GM12878 (cell line): Measurements from ENCODE around the gene SETBP1. TPM values are rescaled to one million over a fixed set of nuclear protein-coding genes. Genes with fewer than 3 reads are reported as not detected.

ENCODE experiments used
- ATAC-seq: fragments of 200-7000 bp; cut with Tn5 transposase; 3 replicates; pipeline ENCODE4 v1.9.1; 2020; ENCODE audit warnings: mild to moderate bottlenecking, moderate library complexity
- BruUV-seq: library from RNA; stranded (reverse); fragments of 400-500 nt; replicated peaks from 2 replicates; lab custom pipeline; 2021; lab: Mats Ljungman, UMichigan
- CTCF ChIA-PET: fragments of 300-600 bp; sonication (Branson Sonifier 250); formaldehyde crosslinking; extraction: SDS; loops from one replicate; lab custom pipeline; 2021; ENCODE audit warnings: inconsistent platforms; lab: Yijun Ruan, JAX
- POLR2A ChIA-PET: fragments of 350-600 bp; formaldehyde crosslinking; extraction: SDS; loops from one replicate; lab custom pipeline; 2021; ENCODE audit warnings: inconsistent platforms; lab: Charles Lee
- RAD21 ChIA-PET: fragments of 300-600 bp; sonication (Branson Sonifier 250); formaldehyde crosslinking; loops from one replicate; lab custom pipeline; 2023; ENCODE audit warnings: antibody characterized with exemption; ENCODE audit not compliant: unreplicated experiment; lab: Charles Lee
- SMC1A ChIA-PET: fragments of 300-600 bp; sonication (Branson Sonifier 250); formaldehyde crosslinking; loops from one replicate; lab custom pipeline; 2023; ENCODE audit not compliant: unreplicated experiment, uncharacterized antibody; lab: Charles Lee
- DNase-seq: peaks from one replicate; pipeline ENCODE4 v3.0.0-alpha.2; 2011; ENCODE audit warnings: low read depth, low spot score
- FAIRE-seq: peaks from 3 replicates; lab custom pipeline; 2011; peaks lifted over from hg19 to GRCh38; lab: Jason Lieb, UNC
- H2AFZ ChIP-seq: 2 replicates; pipeline ENCODE4 v1.6.0; 2011; ENCODE audit warnings: low read depth, low read length, control low read depth; ENCODE audit not compliant: control insufficient read depth
- H3K27ac ChIP-seq: 2 replicates; pipeline ENCODE4 v1.5.1; 2011; ENCODE audit warnings: control low read depth; ENCODE audit not compliant: control insufficient read depth, insufficient read depth
- H3K27me3 ChIP-seq, 2 experiments: replicated peaks in 1 of 2; 2 replicates each; pipeline versions ENCODE4 v1.6.0 to v1.6.1; 2011; ENCODE audit warnings: low read length in 1 of 2; ENCODE audit not compliant: control insufficient read depth in 2 of 2, insufficient read depth in 2 of 2
- H3K36me3 ChIP-seq, 2 experiments: 2 replicates each; pipeline ENCODE4 v1.5.1; 2011; ENCODE audit warnings: low read length in 1 of 2; ENCODE audit not compliant: control insufficient read depth in 2 of 2, insufficient read depth in 2 of 2
- H3K4me1 ChIP-seq: 2 replicates; pipeline ENCODE4 v1.6.1; 2011; ENCODE audit warnings: mild to moderate bottlenecking, low read length, moderate library complexity, mixed read lengths; ENCODE audit not compliant: control insufficient read depth, insufficient read depth
- H3K4me2 ChIP-seq: 2 replicates; pipeline ENCODE4 v1.6.0; 2011; ENCODE audit warnings: control low read depth; ENCODE audit not compliant: control insufficient read depth, insufficient read depth
- H3K4me3 ChIP-seq: fragments of 200-600 bp; sonication (generic); 2 replicates; pipeline ENCODE4 v1.5.1; 2016
- H3K79me2 ChIP-seq: 2 replicates; pipeline ENCODE4 v1.6.0; 2011; ENCODE audit warnings: low read length; ENCODE audit not compliant: control insufficient read depth, insufficient read depth
- H3K9ac ChIP-seq: 2 replicates; pipeline ENCODE4 v1.8.0; 2011; ENCODE audit warnings: low read length, control low read depth, mixed read lengths; ENCODE audit not compliant: control insufficient read depth, insufficient read depth
- H3K9me3 ChIP-seq: replicated peaks from 3 replicates; pipeline ENCODE4 v1.5.1; 2011; ENCODE audit warnings: mild to moderate bottlenecking, low read length; ENCODE audit not compliant: control insufficient read depth, insufficient read depth
- H4K20me1 ChIP-seq: 2 replicates; pipeline ENCODE4 v1.6.0; 2011; ENCODE audit not compliant: control insufficient read depth, insufficient read depth
- BRCA1 ChIP-seq: IDR thresholded peaks from 2 replicates; pipeline ENCODE4 v1.6.1; 2011; ENCODE audit warnings: low read depth, low read length, improper control_type of control experiment
- CHD1 ChIP-seq: IDR thresholded peaks from 2 replicates; pipeline ENCODE4 v1.6.1; 2012; ENCODE audit warnings: low read depth, low read length, improper control_type of control experiment
- DPF2 ChIP-seq: fragments of 450-650 bp; IDR thresholded peaks from 2 replicates; pipeline ENCODE4 v1.6.1; 2017; ENCODE audit warnings: mild to moderate bottlenecking
- HDAC2 ChIP-seq: fragments of 200-600 bp; sonication (generic); IDR thresholded peaks from 2 replicates; pipeline ENCODE4 v1.6.1; 2017
- IRF4 ChIP-seq: IDR thresholded peaks from 2 replicates; pipeline ENCODE4 v1.6.1; 2011; ENCODE audit warnings: low read depth, low read length
- KLF5 ChIP-seq: fragments of 450-650 bp; IDR thresholded peaks from 2 replicates; pipeline ENCODE4 v1.6.1; 2014; ENCODE audit warnings: mild to moderate bottlenecking; ENCODE audit not compliant: partially characterized antibody
- MXI1 ChIP-seq: fragments of 150-350 bp; IDR thresholded peaks from 2 replicates; pipeline ENCODE4 v1.6.1; 2011; ENCODE audit warnings: low read depth, mild to moderate bottlenecking, inconsistent platforms, low read length, improper control_type of control experiment
- PML ChIP-seq: IDR thresholded peaks from 2 replicates; pipeline ENCODE4 v1.6.1; 2012; ENCODE audit warnings: low read length, inconsistent platforms
- POLR2AphosphoS5 ChIP-seq: IDR thresholded peaks from 2 replicates; pipeline ENCODE4 v1.6.1; 2011; ENCODE audit warnings: mild to moderate bottlenecking, low read length, inconsistent platforms
- SIX5 ChIP-seq: IDR thresholded peaks from 2 replicates; pipeline ENCODE4 v1.6.1; 2011; ENCODE audit warnings: mild to moderate bottlenecking, low read depth, low read length, moderate library complexity; ENCODE audit not compliant: severe bottlenecking
- SMARCA5 ChIP-seq: fragments of 450-650 bp; IDR thresholded peaks from 2 replicates; pipeline ENCODE4 v1.6.1; 2017; ENCODE audit warnings: mild to moderate bottlenecking
- SREBF2 ChIP-seq: IDR thresholded peaks from 2 replicates; pipeline ENCODE4 v1.6.1; 2012; ENCODE audit warnings: mild to moderate bottlenecking, low read length
- ZBED1 ChIP-seq: IDR thresholded peaks from 2 replicates; pipeline ENCODE4 v1.6.1; 2016; ENCODE audit warnings: borderline replicate concordance
- WGBS: methylation state at CpG from one replicate; pipeline ENCODE4 v1.1.6; 2016; ENCODE audit warnings: low lambda C conversion rate; ENCODE audit not compliant: insufficient replicate concordance, insufficient coverage; ENCODE audit errors: missing lambda C conversion rate; 5-methylcytosine and 5-hydroxymethylcytosine counted together
- in situ Hi-C: fragments of 300-500 bp; cut with MboI; formaldehyde crosslinking; loops from 9 replicates; pipeline ENCODE4 v1.14.3; 2018; ENCODE audit warnings: mixed read lengths
- intact Hi-C: fragments of 100-400 bp; cut with micrococcal nuclease; formaldehyde crosslinking; loops from one replicate; pipeline ENCODE4 v1.14.2; 2022; ENCODE audit not compliant: unreplicated experiment
- polyA plus RNA-seq, 11 experiments: library from polyadenylated mRNA; depleted of rRNA in 4 of 11; unstranded in 6 of 11; stranded (reverse) in 5 of 11; fragments of >200 nt; fragmentation: Nextera tagmentation in 4 of 11; fragmentation: Illumina TruSeq in 1 of 11; extraction: Ambion mirVana in 4 of 11; extraction: Trizol in 1 of 11; gene quantifications; 1 replicate in 1 of 11; 2 replicates in 10 of 11; pipeline versions ENCODE4 v1.2.1 to v1.2.3, GENCODE V29; 2011 to 2016; ENCODE audit warnings: inconsistent platforms in 2 of 11, missing spikeins in 2 of 11, low read depth in 1 of 11
- total RNA-seq, 4 experiments: library from RNA; depleted of rRNA in 3 of 4; stranded (reverse); fragments of >200 nt in 3 of 4; fragmentation: Illumina TruSeq in 1 of 4; extraction: Trizol in 1 of 4; gene quantifications; 2 replicates each; pipeline versions ENCODE4 v1.2.1 to v1.2.3, GENCODE V29; 2013 to 2021
- TF ChIP-seq, protein P1 (sequence below): fragments of 450-650 bp; IDR thresholded peaks from 2 replicates; pipeline ENCODE4 v1.6.1; 2016; ENCODE audit warnings: mild to moderate bottlenecking, moderate library complexity, borderline replicate concordance
- TF ChIP-seq, protein P2 (sequence below): fragments of 450-650 bp; IDR thresholded peaks from 2 replicates; pipeline ENCODE4 v1.6.1; 2016; ENCODE audit warnings: mild to moderate bottlenecking
- TF ChIP-seq, protein P3 (sequence below): fragments of 450-650 bp; IDR thresholded peaks from 2 replicates; pipeline ENCODE4 v1.6.1; 2017; ENCODE audit warnings: mild to moderate bottlenecking, low read depth, inconsistent platforms; ENCODE audit not compliant: poor library complexity, severe bottlenecking

Gene SETBP1
- total and polyA plus RNA-seq, 10 of the 15 experiments (the other 5 are each of a cell fraction or from before 2014, with no cell fraction given), result 0.99 to 29.7 (median 8.3) TPM

GRCh38 chr18:44741511-44741910, 60.8 kb downstream of the SETBP1 start:
- SMC1A ChIA-PET, result interaction anchor here (1.2 to 1.9 kb wide), 4 partner anchors 9 to 59 kb away, joined by 4 to 7 read pairs (median 5); no protein-coding TSS in a partner anchor
- POLR2A ChIA-PET, result interaction anchor here (0.7 to 1.3 kb wide), 4 partner anchors 9 to 246 kb away, joined by 3 to 4 read pairs (median 3); no protein-coding TSS in a partner anchor
- RAD21 ChIA-PET, result interaction anchor here (1.5 kb wide), 1 partner anchor 18 kb away, joined by 4 read pairs; no protein-coding TSS in a partner anchor
- no peaks in the 10 kb centered on the region for H4K20me1 ChIP-seq
- 76% methylated on average over 5 of the region's 5 CpGs for WGBS
- no peaks in the 10 kb centered on the region for H3K9me3 ChIP-seq
- H3K36me3 ChIP-seq, result peaks cover 0 to 4% of the 10 kb centered on the region in 2 experiments; a peak in 1 of 4 replicates
- H3K27me3 ChIP-seq, result no peaks in the 10 kb centered on the region
- no peak for FAIRE-seq
- in situ Hi-C loops (no loop called here), intact Hi-C loops (no loop called here)
- no peak overlapping the region for H3K4me3 ChIP-seq
- H3K79me2 ChIP-seq, result no peaks in the 10 kb centered on the region
- no peak overlapping the region for H3K27ac ChIP-seq
- H3K4me1 ChIP-seq, result peaks cover 10% of the 10 kb centered on the region
- no peak for DNase-seq
- no peak overlapping the region for H3K9ac ChIP-seq
- BruUV-seq, result no TSS peak
- CTCF ChIA-PET, result interaction anchor here (0.9 kb wide), 1 partner anchor 8 kb away, joined by 3 read pairs; no protein-coding TSS in a partner anchor
- H2AFZ ChIP-seq, result no peak overlapping the region
- no peak overlapping the region for H3K4me2 ChIP-seq
- ATAC-seq, result no peak
- TF ChIP-seq POLR2AphosphoS5 (no peak), SMARCA5 (no peak), SIX5 (no peak), CHD1 (no peak), DPF2 (no peak), ZBED1 (no peak), BRCA1 (no peak), SREBF2 (no peak), IRF4 (no peak), KLF5 (no peak), PML (no peak), HDAC2 (no peak), MXI1 (no peak)
- TF ChIP-seq, protein P1, sequence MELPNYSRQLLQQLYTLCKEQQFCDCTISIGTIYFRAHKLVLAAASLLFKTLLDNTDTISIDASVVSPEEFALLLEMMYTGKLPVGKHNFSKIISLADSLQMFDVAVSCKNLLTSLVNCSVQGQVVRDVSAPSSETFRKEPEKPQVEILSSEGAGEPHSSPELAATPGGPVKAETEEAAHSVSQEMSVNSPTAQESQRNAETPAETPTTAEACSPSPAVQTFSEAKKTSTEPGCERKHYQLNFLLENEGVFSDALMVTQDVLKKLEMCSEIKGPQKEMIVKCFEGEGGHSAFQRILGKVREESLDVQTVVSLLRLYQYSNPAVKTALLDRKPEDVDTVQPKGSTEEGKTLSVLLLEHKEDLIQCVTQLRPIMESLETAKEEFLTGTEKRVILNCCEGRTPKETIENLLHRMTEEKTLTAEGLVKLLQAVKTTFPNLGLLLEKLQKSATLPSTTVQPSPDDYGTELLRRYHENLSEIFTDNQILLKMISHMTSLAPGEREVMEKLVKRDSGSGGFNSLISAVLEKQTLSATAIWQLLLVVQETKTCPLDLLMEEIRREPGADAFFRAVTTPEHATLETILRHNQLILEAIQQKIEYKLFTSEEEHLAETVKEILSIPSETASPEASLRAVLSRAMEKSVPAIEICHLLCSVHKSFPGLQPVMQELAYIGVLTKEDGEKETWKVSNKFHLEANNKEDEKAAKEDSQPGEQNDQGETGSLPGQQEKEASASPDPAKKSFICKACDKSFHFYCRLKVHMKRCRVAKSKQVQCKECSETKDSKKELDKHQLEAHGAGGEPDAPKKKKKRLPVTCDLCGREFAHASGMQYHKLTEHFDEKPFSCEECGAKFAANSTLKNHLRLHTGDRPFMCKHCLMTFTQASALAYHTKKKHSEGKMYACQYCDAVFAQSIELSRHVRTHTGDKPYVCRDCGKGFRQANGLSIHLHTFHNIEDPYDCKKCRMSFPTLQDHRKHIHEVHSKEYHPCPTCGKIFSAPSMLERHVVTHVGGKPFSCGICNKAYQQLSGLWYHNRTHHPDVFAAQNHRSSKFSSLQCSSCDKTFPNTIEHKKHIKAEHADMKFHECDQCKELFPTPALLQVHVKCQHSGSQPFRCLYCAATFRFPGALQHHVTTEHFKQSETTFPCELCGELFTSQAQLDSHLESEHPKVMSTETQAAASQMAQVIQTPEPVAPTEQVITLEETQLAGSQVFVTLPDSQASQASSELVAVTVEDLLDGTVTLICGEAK, result no peak
- TF ChIP-seq, protein P2, sequence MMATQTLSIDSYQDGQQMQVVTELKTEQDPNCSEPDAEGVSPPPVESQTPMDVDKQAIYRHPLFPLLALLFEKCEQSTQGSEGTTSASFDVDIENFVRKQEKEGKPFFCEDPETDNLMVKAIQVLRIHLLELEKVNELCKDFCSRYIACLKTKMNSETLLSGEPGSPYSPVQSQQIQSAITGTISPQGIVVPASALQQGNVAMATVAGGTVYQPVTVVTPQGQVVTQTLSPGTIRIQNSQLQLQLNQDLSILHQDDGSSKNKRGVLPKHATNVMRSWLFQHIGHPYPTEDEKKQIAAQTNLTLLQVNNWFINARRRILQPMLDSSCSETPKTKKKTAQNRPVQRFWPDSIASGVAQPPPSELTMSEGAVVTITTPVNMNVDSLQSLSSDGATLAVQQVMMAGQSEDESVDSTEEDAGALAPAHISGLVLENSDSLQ, result no peak
- TF ChIP-seq, protein P3, sequence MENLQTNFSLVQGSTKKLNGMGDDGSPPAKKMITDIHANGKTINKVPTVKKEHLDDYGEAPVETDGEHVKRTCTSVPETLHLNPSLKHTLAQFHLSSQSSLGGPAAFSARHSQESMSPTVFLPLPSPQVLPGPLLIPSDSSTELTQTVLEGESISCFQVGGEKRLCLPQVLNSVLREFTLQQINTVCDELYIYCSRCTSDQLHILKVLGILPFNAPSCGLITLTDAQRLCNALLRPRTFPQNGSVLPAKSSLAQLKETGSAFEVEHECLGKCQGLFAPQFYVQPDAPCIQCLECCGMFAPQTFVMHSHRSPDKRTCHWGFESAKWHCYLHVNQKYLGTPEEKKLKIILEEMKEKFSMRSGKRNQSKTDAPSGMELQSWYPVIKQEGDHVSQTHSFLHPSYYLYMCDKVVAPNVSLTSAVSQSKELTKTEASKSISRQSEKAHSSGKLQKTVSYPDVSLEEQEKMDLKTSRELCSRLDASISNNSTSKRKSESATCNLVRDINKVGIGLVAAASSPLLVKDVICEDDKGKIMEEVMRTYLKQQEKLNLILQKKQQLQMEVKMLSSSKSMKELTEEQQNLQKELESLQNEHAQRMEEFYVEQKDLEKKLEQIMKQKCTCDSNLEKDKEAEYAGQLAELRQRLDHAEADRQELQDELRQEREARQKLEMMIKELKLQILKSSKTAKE, result no peak
